HFF-Myc (cell line): Measurements from ENCODE around the gene FBXW10B.
"Not testable (repeated sequence)": the region's sequence is repeated elsewhere in the genome, so short reads cannot be mapped to it uniquely, and the experiment has no call there.

Experiments
- DNase-seq: peaks from one replicate; pipeline ENCODE4 v3.0.0-alpha.2; 2011; ENCODE audit warnings: low read depth; ENCODE audit errors: extremely low read depth
- H3K4me3 ChIP-seq: replicated peaks from 2 replicates; pipeline ENCODE4 v1.5.1; 2011; ENCODE audit warnings: low read depth, mild to moderate bottlenecking, control low read depth, low read length
- TF ChIP-seq, protein P1 (sequence below): IDR thresholded peaks from 2 replicates; pipeline ENCODE4 v1.5.1; 2012; ENCODE audit warnings: mild to moderate bottlenecking, low read depth, low read length, control low read depth; ENCODE audit errors: missing control alignments

The FBXW10B gene, protein sequence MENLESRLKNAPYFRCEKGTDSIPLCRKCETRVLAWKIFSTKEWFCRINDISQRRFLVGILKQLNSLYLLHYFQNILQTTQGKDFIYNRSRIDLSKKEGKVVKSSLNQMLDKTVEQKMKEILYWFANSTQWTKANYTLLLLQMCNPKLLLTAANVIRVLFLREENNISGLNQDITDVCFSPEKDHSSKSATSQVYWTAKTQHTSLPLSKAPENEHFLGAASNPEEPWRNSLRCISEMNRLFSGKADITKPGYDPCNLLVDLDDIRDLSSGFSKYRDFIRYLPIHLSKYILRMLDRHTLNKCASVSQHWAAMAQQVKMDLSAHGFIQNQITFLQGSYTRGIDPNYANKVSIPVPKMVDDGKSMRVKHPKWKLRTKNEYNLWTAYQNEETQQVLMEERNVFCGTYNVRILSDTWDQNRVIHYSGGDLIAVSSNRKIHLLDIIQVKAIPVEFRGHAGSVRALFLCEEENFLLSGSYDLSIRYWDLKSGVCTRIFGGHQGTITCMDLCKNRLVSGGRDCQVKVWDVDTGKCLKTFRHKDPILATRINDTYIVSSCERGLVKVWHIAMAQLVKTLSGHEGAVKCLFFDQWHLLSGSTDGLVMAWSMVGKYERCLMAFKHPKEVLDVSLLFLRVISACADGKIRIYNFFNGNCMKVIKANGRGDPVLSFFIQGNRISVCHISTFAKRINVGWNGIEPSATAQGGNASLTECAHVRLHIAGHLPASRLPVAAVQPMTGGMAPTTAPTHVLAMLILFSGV

DNA sequence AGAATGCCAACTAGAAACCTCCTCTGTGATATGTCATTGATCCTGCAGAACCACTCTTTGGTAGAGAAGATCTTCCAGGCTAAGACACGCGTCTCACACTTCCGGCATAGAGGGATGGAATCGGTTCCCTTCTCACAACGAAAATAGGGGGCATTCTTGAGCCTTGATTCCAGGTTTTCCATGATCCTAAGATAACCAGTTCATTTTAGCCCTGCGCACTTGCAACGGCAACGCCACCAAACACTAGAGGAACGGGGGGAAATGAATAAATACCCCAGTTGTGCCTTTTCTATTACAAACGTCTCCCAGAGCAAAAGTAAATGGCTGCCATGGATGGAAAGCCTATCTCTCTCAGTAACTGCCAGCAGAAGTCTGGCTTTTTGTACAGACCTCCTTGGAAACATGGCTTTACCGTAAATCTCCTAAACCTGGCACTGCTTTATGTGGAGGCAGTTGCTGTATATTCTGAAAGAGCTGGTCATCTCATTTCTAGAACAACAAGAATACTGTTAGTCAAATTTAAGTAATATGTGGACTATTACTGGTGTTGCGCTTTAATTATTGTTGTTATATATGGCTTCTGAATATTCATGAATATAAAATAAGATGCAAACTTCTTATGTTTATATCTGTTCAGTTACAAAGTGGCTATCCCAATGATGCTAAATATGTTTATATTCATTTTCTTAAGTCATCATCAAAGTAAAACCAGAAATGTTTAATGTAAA, at the start of gene FBXW10B:
Gene FBXW10B, minus strand, starts transcription at position 374 of the 728 bp plus-strand sequence. Its CDS starts 192 bp downstream, at position 182.
- H3K4me3 ChIP-seq, DNase-seq: not testable (repeated sequence)

DNA sequence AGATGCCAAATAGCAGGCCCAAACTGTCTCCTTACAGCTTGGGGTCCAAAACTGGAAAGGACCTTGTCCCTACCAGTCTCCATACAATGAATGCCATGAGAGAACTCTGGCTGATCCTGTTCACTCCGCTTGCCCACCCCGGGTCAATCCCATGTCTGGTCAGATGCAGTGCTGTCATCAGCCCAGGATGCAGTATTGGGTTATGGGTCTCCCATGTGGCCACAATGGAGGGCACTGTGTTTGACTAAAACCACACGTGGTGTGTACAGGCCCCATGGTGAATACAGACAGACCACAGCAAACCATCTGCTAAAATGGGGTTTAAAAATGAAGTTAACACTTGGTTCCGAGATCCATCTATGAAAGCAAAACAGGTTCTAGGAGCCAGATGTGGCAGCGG, 44.2 kb upstream of the FBXW10B start:
- DNase-seq = no peak
- TF ChIP-seq, protein P1, sequence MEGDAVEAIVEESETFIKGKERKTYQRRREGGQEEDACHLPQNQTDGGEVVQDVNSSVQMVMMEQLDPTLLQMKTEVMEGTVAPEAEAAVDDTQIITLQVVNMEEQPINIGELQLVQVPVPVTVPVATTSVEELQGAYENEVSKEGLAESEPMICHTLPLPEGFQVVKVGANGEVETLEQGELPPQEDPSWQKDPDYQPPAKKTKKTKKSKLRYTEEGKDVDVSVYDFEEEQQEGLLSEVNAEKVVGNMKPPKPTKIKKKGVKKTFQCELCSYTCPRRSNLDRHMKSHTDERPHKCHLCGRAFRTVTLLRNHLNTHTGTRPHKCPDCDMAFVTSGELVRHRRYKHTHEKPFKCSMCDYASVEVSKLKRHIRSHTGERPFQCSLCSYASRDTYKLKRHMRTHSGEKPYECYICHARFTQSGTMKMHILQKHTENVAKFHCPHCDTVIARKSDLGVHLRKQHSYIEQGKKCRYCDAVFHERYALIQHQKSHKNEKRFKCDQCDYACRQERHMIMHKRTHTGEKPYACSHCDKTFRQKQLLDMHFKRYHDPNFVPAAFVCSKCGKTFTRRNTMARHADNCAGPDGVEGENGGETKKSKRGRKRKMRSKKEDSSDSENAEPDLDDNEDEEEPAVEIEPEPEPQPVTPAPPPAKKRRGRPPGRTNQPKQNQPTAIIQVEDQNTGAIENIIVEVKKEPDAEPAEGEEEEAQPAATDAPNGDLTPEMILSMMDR = no peak
- no peak overlapping the region for H3K4me3 ChIP-seq

GRCh38 chr17:15663176-15663575, 43.7 kb upstream of the FBXW10B start:
- DNase-seq = no peak

GRCh38 chr17:15662681-15663080, 43.2 kb upstream of the FBXW10B start:
- no peak for DNase-seq
- no peak overlapping the region for H3K4me3 ChIP-seq
- TF ChIP-seq, protein P1 = no peak

More at GRCh38 chr17:15663176-15663575, 43.7 kb upstream of the FBXW10B start:
- no peak overlapping the region for H3K4me3 ChIP-seq
- TF ChIP-seq, protein P1 = no peak

DNA sequence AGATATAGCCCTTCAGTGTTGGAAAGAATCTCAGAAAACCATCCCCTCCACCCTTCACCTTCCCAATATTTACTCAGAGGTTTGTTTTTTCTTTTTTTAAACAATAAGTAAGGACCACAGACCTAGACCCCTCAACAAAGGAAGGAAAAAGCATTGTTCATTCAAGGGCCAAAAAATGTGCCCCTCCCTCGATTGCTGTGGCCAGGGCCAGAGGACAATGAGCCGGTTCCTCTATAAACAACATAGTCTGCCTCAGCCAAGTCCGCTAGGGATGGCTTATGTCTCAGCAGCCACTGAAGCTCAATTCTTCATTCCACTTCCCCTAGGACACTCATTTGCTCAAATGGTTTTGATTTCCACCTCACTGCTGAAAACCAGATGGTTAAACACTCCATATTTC, 40.6 kb upstream of the FBXW10B start:
- no peak for DNase-seq
- TF ChIP-seq, protein P1 = no peak

GRCh38 chr17:15659663-15660062, 40.2 kb upstream of the FBXW10B start:
- no peak overlapping the region for H3K4me3 ChIP-seq
- TF ChIP-seq, protein P1 = no peak
- DNase-seq = no peak

More for the DNA sequence above, 40.6 kb upstream of the FBXW10B start:
- no peak overlapping the region for H3K4me3 ChIP-seq
